Measurements from ENCODE around the gene TTC16. TPM values are rescaled to one million over a fixed set of nuclear protein-coding genes. Genes with fewer than 3 reads are reported as not detected.

Gene TTC16
- total and polyA plus RNA-seq, 2 of the 8 experiments (the other 6 are each of a cell fraction or from before 2014, with no cell fraction given), result 0.03 TPM; not detected in 1

DNA sequence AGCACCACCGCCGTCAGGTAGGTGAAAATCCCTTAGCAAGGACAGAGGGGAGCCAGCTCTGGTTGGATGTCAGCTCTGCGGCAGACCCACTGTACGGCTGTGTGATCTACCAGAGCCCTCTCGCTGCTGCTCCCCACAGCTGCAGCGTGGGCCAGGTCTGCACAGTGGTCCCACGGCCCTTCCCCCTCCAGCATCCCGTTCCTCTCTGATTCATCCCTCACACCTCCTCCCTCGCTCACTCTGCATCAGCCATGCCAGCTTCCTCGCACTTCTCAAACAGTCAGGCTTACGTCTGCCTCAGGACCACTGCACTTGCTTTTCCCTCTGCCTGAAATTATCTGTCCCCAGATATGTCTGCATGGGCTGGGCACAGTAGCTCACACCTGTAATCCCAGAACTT lies 35.7 kb upstream of the TTC16 start:
- FAIRE-seq (no peak), DNase-seq (ENCODE audit: low read depth in 1 of 2, low spot score in 2 of 2) (no peak)
- no peaks in the 10 kb centered on the region for H3K79me2 ChIP-seq (ENCODE audit: control insufficient read depth in 1 of 2, insufficient read depth in 2 of 2, low read length in 2 of 2)
- TF ChIP-seq BRCA1 (IDR thresholded peaks at IDR 0.05; ENCODE audit: low read depth, low read length) (no peak), YY1 (IDR thresholded peaks at IDR 0.05; ENCODE audit: low read depth, low read length) (no peak), CEBPB (IDR thresholded peaks at IDR 0.05; ENCODE audit: low read depth, low read length) (no peak), RNF2 (IDR thresholded peaks at IDR 0.05; ENCODE audit: borderline replicate concordance, low read depth, low read length, missing control alignments, poor library complexity, severe bottlenecking) (no peak)

More for the DNA sequence above, 35.7 kb upstream of the TTC16 start:
- Histone ChIP-seq H2BK20ac (ENCODE audit: low read length) (no peak overlapping the region), H3K23me2 (ENCODE audit: low read depth, low read length) (no peaks in the 10 kb centered on the region), H2BK120ac (replicated peaks; ENCODE audit: low read depth, low read length) (no peak overlapping the region), H3K4me3 (ENCODE audit: extremely low read depth in 1 of 4, insufficient read depth in 2 of 4, low read depth in 3 of 4, low read length in 4 of 4) (no peak overlapping the region), H3K14ac (ENCODE audit: insufficient read length) (no peak overlapping the region), H2AFZ (ENCODE audit: low read length) (no peak overlapping the region), H3K4me1 (replicated peaks in 1 of 4; ENCODE audit: control insufficient read depth in 3 of 4, insufficient read depth in 4 of 4, low read length in 3 of 4) (no peaks in the 10 kb centered on the region), H3K36me3 (ENCODE audit: control insufficient read depth in 2 of 4, insufficient read depth in 4 of 4, low read length in 3 of 4) (peaks cover 2 to 45% (median 18%) of the 10 kb centered on the region in 4 experiments; a peak in 5 of 8 replicates), H3K9ac (replicated peaks in 1 of 4; ENCODE audit: extremely low read depth in 1 of 4, low read depth in 3 of 4, low read length in 3 of 4) (no peak overlapping the region), H3K79me1 (ENCODE audit: low read depth, low read length) (no peaks in the 10 kb centered on the region), H2BK5ac (ENCODE audit: low read depth, low read length) (no peak overlapping the region), H2BK12ac (ENCODE audit: low read depth, low read length) (no peak overlapping the region), H4K5ac (ENCODE audit: insufficient read length, low read depth, low read length) (no peak overlapping the region), H3K4ac (replicated peaks; ENCODE audit: insufficient read length, low read depth, low read length) (no peak overlapping the region), H3K9me3 (ENCODE audit: insufficient read depth in 2 of 2, low read depth in 1 of 2, low read length in 1 of 2) (no peaks in the 10 kb centered on the region), H3K56ac (replicated peaks; ENCODE audit: insufficient read length, low read depth, low read length) (no peak overlapping the region), H2BK15ac (ENCODE audit: low read length) (no peak overlapping the region), H4K8ac (ENCODE audit: extremely low read depth, insufficient read depth, low read length) (no peak overlapping the region), H3K18ac (ENCODE audit: extremely low read depth, low read length) (no peak overlapping the region), H3K4me2 (ENCODE audit: insufficient read depth in 1 of 2, low read depth in 2 of 2, low read length in 2 of 2) (no peak overlapping the region), H3K27me3 (replicated peaks in 1 of 4; ENCODE audit: control insufficient read depth in 3 of 4, extremely low read depth in 1 of 4, insufficient read depth in 3 of 4, low read length in 3 of 4) (no peaks in the 10 kb centered on the region), H4K20me1 (replicated peaks in 1 of 2; ENCODE audit: control insufficient read depth in 1 of 2, insufficient read depth in 2 of 2, low read length in 2 of 2) (peaks cover 0 to 2% of the 10 kb centered on the region in 2 experiments), H3K23ac (ENCODE audit: insufficient read length) (no peak overlapping the region), H4K91ac (replicated peaks; ENCODE audit: insufficient read length, low read length) (no peak overlapping the region), H3K27ac (ENCODE audit: low read depth, low read length) (no peak overlapping the region), H2AK5ac (ENCODE audit: low read depth, low read length) (no peak overlapping the region)
- POLR2A ChIA-PET (ENCODE audit: partially characterized antibody), result interaction anchor here (0.7 kb wide), 1 partner anchor 86 kb away, joined by 3 read pairs; no protein-coding TSS in a partner anchor
- CTCF ChIA-PET (ENCODE audit: partially characterized antibody), result interaction anchor here (0.6 to 2.8 kb wide), 5 partner anchors 28 to 176 kb away, joined by 3 to 8 read pairs (median 4); partner anchors contain the start of gene TOR2A
- WGBS, 2 experiments (ENCODE audit: extremely low coverage in 1 of 2, insufficient coverage in 1 of 2, insufficient read length in 1 of 2, insufficient replicate concordance in 2 of 2, low coverage in 1 of 2, low lambda C conversion rate in 2 of 2, missing lambda C conversion rate in 1 of 2), result 87% methylated on average over 11 of the region's 11 CpGs; no CpG with 5 or more reads in 1 of the 2 experiments
